ENCODE data around the gene ADCK1.

DNA sequence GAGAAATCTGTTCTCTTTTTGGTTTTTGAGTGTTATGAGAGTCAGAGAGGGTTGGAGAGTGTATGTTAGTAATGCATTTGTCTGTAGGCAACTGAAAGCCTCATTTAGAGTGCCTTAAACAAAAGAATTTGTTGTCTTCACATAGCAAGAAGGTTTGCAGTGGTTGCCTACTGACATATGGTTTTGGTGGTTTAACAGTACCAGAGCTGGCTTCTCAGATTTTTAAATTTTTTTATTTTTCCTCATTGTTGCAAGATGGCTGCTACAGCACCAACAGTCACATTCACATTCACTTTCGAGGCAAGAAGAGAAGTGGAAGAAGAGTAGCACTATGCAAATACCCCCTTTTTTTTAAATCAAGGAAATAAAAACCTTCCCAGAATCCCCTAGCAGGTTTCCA is 106.5 kb downstream of the ADCK1 start:
- TF ChIP-seq, protein P1, sequence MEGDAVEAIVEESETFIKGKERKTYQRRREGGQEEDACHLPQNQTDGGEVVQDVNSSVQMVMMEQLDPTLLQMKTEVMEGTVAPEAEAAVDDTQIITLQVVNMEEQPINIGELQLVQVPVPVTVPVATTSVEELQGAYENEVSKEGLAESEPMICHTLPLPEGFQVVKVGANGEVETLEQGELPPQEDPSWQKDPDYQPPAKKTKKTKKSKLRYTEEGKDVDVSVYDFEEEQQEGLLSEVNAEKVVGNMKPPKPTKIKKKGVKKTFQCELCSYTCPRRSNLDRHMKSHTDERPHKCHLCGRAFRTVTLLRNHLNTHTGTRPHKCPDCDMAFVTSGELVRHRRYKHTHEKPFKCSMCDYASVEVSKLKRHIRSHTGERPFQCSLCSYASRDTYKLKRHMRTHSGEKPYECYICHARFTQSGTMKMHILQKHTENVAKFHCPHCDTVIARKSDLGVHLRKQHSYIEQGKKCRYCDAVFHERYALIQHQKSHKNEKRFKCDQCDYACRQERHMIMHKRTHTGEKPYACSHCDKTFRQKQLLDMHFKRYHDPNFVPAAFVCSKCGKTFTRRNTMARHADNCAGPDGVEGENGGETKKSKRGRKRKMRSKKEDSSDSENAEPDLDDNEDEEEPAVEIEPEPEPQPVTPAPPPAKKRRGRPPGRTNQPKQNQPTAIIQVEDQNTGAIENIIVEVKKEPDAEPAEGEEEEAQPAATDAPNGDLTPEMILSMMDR (conservative IDR thresholded peaks at IDR 0.05; ENCODE audit: low read length): no peak
- TF ChIP-seq EZH2phosphoT487 (IDR thresholded peaks at IDR 0.05; ENCODE audit: borderline replicate concordance): no peak
